KG1 (cell line): Measurements from ENCODE around the gene M1AP.

Experiments used
- DNase-seq: peaks from one replicate; lab custom pipeline; 2025; lab: John Stamatoyannopoulos, UW

Gene M1AP

DNA sequence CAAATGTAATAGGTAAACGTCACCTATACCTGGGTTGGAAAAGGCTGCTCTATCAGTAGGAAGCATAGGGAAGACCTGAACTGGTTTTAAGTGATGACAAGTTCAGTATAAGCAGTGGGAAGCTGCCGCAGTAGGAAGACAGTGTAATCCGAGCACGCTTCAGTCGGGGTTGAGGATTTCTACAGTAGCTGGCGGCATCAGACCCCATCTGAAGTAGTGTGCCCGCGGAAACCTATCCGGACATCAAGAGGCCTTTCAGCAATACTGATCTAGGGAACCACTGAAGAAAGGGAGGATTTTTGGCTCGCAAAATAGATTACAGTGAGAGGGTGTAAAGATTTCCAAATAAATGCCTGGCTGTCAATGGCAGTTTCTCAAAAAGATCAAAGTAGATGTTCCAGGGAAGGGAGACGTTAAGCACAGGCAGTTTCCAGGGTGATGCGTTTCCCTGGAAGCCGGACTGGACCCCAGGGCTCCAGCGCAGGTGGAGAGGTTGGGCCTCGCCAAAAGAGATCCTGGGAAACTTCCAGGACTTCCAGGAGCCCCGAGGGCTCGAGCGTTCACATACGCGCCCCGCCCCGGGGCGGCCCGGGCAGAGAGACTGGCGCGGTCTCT lies 99.7 kb downstream of the M1AP start:
- no peak for DNase-seq

DNA sequence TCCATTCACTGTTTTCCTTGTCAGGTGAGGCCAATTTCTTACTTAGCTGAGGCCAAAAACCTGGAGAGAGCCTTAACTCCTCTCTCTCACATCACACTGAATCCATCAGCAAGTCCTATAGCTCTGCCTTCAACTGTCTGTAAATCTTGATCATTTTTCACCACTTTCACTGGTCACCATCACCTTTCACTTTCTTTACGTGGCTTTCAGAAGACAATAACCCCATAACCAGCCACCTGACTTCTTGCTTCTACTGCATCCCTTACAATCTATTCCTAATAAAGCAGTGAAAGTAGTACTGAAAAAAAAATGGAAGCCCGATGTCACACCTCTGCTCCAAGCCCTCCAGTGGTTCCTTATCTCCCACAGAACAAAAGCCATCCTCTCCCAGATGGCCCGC lies 102.1 kb downstream of the M1AP start:
- DNase-seq = no peak

DNA sequence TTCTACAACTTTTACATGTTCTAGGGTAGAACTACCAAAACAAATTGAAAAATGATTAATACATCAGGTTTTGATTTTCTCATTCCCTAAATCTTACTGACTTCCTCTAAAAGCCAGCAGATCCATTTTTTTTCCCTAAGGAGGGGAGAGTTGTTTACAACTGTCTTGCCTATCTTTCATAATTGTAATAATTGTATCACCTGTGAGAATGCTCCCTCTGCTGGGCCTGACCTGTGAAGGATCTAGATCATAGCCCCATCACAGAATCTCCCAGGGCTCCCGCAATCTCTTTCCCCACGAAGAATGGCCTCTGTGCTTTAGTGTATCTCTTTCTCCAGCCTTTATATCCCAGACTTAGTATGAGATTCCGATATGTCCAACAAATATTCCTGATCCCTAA lies 103.5 kb downstream of the M1AP start:
- DNase-seq = no peak

DNA sequence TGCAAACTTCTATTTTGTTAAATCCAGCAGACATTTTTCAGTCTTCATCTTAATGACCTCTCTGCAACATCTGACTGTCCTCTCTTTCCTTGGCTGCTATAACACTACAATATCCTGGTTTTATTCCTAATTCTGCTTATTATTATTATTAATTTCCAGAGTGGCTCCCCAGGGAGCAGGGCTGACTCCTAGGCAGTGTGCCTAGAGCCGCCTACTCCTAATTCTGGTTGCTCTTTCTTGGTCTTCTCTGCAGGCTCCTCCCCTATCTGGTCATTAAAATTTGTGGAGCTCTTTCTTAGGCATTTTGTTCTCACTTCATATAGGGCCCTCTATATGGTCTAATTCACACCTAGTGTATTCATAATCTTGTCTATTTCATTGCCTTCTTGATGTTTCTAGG lies 105.2 kb downstream of the M1AP start:
- no peak for DNase-seq

DNA sequence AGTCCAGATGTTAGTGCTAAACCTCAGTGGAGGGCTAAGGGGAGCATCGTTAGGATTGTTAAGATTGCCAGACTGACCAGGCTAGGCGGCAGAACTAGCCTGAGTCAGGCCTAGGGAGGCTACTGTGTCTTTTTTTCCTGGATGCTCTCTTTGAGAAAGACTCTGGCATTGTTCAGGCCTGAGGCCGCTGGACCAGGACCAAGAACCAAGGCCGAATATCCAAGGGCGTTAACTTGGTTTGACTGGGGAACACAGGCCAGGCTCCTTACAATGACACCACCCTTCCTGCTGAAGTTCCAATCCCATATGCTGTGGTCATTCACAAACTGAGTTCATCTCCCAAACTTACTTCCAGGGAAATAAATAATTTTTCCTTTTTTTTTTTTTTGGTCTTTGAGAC lies 107.8 kb downstream of the M1AP start:
- DNase-seq = no peak

DNA sequence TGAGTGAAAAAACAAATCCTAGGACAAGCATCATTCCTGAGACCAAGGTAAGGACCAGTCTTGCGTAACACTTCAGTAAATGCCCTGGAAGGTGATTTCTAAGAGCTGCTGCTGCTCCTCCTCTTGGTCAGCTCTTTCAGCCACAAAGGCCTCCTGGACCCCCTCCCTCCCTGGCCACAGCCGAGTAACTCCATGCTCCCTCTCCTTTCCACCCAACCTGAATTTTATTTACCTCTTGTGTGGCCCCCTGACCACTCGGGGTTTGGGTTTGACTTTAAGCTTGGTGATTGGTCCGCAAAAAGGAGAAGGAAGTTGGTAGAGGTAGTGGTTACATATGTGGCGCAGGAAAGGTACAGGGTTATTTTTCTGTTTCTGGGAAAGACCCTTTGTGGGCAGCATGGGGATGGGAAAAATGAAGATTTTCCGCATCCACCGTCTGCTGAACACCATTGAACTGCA lies 109.2 kb downstream of the M1AP start:
- peak; percentile 71 for DNase-seq

DNA sequence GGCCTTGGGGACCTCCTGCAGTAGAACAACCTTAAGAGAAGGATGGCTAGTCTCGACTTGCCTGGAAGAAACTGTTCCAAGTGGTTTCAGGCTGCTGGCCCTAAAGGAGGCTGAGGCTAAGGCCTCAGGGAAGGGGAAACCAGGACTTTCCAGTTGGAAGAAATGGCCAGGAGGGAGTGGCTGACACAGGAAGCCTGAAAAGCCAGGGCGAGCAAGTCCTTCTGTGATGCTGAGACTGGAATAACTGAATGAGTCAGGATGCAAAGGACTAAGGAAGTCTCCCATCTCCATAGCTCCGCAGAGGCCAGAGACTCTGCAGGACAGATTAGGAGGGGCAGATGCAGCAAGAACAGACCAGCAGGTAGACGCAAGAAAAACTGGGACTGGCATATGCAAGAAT lies 111.0 kb downstream of the M1AP start:
- no peak for DNase-seq

DNA sequence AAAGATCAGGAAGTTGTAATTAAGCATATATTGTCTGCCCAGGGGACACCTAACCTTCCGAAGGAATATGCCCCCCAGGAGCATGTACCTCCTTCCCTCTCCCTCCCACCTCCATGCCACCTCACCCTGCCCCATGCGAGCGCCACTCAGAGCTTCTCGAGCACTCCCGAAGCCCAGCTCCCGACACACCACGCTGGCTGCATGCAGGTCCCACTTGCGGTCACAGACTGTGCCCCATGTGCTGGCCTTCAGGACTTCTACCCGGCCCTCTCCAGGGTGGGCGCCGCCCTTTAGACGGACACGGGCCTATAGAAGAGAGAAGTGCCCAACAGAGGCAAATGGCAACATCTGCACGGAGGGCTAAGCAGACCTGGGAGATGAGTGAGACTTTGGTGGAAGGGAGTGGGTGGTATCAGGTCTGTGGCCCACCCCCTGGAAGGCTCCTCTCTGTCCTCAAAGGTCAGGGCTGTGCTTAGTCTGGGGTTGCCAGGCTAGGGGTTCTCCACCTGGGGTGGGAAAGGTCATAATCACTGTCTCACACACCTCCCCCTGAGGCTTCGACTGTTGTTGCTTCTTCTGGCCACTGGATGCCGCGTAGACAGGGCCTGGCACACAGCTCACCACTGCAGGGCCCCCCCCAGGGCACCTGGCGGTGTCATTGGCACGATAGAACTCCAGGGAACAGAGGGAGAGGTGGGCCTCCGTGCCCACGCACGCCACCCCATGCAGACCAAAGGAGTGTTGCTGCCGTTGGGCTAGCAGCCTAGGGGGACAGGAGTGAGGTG lies 111.8 kb downstream of the M1AP start:
- DNase-seq = no peak

DNA sequence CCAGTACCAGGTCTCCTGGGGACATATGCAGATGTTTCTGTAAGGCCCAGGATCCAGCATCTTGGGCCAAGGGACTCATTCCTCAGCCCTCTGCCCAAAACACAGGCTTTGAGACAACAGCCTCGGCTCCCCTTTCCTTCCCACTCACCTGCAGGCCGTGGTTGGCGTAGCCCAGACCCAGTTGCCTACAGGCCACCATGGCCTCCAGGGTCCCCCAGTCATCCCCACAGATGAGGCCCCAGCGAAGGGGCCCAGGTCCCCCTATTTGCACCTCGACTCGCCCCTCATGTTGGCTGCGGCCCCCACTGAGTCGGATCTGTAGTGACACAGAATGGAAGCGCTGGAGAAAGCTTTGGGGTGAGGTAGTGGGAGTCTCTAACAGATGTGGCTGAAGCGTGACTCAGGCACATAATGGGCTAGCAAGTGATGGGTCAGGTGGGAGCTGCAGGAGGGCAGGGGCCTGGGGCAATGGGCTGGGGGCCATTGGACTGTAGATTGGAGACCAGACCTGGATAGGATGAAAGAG lies 112.6 kb downstream of the M1AP start:
- DNase-seq = no peak

DNA sequence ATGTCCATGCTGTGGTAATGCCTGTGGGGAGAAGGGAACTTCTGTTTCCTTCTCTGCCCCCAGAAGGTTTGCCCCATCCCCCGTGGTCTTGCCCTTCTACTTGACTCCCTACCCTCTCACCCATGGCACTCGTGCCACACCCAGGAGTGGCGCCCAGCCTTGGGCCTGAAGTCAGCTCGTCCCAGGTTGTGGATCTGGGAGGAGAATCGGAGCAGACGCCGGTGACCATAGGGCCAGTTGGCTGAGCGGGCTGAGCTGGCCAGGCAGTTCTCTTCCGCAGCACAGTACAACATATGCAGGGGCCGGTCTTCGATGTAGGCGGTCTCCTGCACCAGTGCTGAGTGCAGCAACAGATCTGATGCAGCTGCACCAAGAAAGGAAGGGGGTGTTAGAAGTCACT lies 113.7 kb downstream of the M1AP start:
- no peak for DNase-seq

DNA sequence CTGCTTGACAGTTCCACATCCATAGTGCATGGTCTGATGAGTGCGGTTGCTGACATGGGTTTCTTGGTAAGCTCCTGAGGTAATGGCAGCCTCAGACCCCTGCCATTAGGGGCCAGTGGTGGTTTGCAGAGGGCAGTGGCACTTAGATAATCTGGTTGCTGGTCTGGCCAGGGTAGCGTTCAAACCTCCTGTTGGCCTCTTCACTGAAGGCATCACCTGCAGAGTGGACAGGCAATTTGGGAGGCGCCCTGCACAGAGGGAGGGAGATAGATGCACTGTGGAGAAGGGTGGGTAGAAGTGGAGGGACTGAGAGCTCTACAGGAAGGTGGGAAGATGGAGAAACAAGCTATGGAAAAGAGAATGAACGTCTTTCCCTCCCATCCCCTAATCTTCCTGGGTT lies 114.7 kb downstream of the M1AP start:
- no peak for DNase-seq

DNA sequence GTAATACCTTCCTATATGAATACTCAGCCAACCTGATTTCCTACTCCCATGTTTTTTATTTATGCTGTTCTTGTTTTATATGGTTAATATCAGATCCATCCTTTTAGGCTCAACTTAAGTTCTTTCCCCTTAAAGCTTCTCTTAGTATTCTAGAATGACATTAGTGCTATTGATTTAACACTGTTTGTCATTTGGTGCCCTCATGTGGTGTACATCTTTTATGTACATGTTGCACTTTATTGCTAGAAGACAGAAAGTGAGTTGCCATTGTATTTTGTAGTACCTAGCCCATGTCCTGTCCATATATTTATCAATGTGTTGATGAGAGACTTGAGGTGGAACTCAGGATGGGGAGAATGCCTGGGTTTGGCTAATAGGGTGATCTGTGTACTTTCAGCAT lies 115.9 kb downstream of the M1AP start:
- no peak for DNase-seq

DNA sequence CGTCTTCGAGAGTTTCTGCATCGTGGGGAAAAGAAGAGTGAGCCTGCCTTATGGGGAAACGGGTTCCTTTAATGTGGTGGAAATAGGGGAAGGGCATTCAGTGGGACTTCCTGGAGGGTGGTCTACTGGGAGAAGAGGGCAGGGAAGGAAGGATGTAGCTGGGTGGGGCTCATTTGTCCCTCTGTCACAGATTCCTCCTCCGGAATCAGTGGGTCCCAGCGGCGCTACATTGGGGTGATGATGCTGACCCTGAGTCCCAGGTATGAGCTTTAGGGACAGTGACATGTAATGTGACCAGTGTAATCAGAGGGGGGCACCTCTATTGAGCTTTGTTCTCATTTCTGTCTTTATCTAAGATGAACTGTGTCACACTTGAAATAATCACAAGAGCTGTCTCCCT lies 116.5 kb downstream of the M1AP start:
- no peak for DNase-seq

DNA sequence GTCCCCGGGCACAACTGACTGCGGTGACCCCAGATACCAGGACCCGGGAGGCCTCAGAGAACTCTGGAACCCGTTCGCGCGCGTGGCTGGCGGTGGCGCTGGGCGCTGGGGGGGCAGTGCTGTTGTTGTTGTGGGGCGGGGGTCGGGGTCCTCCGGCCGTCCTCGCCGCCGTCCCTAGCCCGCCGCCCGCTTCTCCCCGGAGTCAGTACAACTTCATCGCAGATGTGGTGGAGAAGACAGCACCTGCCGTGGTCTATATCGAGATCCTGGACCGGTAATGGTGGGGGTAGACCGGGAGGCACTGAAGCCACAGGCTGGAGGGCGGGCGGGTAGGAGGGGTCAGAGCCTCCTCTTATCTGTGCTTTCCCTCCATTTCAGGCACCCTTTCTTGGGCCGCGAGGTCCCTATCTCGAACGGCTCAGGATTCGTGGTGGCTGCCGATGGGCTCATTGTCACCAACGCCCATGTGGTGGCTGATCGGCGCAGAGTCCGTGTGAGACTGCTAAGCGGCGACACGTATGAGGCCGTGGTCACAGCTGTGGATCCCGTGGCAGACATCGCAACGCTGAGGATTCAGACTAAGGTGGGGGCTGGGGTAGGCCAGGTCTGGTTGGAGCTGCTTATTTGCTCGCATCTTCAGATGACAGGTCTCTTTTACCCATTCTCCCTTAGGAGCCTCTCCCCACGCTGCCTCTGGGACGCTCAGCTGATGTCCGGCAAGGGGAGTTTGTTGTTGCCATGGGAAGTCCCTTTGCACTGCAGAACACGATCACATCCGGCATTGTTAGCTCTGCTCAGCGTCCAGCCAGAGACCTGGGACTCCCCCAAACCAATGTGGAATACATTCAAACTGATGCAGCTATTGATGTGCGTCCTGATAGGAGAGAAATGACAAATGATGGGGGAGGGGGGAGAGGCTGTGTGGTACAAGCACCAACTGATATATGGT lies 117.6 kb downstream of the M1AP start:
- DNase-seq = no peak

DNA sequence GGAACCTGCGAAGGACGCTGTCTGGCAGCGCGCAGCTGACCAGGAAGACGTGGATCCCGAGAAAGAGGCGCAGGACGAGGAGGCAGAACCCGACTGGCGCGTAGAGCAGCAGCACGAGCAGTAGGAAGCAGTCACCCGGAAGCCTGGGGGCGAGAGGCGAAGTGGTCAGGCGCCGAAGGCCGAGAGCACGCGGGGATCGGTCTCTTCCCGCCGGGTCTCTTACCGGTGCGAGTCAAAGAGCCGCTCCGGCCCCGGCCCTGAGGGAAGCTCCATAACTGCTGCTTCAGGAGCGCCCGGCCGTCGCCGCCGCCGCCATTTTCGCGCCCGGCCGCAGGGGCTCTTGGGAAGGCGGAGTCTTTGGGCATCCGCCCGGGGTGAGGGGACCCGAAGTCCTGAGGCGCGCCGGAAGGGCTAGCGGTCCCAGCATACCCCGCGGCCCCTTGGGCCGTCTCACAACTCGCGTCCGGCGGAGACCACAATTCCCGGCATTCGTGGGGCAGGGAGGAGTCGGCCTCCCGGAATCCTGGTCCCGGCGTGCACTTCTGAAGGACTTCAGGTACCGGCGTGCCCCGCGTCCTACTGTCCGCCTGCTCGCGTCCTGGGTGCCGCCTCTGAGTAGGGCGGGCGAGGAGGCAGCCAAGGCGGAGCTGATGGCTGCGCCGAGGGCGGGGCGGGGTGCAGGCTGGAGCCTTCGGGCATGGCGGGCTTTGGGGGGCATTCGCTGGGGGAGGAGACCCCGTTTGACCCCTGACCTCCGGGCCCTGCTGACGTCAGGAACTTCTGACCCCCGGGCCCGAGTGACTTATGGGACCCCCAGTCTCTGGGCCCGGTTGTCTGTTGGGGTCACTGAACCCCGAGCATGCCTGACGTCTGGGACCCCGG lies 118.5 kb downstream of the M1AP start, which contains the start of the genes AUP1 and HTRA2:
Gene AUP1, minus strand, starts transcription at position 350 of the 882 bp plus-strand sequence. Its CDS starts 77 bp downstream, at position 273.
Gene HTRA2, plus strand, starts transcription at position 577 of the 882 bp plus-strand sequence. Its CDS starts 74 bp downstream, at position 651.
- peak; percentile 94 for DNase-seq

DNA sequence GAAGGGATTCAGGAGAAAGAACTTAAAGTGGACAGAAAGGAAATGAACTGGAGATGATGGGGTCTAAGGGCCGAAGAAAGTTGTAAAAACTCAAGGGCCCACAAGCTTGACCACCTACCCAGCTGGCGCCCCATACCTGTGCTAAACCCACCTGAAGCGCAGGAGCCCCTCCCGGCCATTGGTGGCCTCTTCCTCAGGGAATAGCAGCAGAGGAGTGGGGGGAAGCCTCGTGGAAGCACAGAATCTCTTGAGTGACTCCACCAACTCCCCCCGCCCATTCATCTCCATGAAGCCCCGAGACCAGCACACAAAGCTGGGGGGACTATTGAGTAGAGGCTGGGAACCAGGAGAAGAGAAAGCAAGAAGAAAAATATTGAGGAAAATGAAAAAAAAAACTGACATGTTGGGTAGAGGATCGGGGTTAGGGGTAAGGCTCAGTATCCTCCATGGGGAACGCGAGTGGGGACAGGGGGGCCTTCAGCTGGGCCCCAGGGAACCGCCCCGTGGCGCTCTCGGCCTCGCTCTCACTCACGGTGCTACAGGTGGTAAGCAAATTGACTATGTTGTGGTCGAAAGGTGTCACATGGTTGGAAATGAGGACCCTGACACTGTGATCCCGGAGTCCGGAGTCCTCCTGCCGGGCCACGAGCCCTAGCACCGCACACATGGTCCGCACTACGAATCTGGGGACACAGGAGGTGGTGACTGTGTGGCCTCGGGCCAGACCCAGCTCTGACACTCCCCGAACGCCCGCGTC lies 119.4 kb downstream of the M1AP start:
- DNase-seq = no peak

DNA sequence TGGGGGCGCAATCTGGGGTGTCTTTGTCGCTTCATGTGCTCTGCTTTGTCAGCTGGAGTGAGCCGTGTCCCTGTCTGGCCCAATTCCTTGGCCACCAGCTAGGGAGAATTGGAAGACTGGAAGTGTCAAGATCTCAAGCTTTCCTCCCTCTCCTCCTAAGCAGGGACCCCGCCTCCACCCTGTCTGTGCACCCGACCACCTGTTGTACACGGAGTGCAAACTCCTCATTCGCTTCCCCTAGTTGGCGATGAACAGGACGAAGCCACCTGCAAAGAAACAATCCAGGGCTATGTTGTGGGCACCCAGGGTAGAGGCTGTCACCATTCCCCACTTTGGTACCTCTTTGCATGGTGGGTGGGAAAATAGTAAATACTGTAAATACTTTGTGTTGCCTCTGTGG lies 120.4 kb downstream of the M1AP start:
- DNase-seq = no peak

DNA sequence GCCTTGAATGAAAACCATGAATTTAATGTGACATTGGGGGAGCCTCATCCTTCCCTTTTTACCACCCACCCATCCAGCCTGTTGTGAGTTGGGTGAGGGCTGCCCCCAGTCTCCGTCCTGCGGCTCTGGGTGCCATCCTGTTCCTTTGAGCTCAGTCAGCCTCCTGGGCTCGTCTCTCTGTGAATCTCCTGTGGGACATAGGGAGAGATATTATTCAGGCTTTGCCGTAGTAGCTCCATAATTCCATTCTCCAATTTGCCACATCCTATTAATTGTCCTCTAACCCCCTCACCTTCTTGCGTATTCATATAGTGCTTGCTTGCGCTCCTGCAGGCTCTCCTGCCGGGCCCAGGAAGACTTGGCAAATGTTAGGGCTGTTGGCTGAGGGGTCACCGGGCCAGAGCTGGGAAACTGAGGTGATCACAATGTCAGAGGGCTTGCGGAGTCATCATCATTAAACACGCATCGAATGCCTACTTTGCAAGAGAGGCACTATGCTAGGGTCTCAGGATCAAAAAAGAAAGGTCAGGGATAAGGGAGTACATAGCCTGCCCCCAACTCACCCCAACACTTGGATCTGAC lies 121.4 kb downstream of the M1AP start:
- DNase-seq = no peak

DNA sequence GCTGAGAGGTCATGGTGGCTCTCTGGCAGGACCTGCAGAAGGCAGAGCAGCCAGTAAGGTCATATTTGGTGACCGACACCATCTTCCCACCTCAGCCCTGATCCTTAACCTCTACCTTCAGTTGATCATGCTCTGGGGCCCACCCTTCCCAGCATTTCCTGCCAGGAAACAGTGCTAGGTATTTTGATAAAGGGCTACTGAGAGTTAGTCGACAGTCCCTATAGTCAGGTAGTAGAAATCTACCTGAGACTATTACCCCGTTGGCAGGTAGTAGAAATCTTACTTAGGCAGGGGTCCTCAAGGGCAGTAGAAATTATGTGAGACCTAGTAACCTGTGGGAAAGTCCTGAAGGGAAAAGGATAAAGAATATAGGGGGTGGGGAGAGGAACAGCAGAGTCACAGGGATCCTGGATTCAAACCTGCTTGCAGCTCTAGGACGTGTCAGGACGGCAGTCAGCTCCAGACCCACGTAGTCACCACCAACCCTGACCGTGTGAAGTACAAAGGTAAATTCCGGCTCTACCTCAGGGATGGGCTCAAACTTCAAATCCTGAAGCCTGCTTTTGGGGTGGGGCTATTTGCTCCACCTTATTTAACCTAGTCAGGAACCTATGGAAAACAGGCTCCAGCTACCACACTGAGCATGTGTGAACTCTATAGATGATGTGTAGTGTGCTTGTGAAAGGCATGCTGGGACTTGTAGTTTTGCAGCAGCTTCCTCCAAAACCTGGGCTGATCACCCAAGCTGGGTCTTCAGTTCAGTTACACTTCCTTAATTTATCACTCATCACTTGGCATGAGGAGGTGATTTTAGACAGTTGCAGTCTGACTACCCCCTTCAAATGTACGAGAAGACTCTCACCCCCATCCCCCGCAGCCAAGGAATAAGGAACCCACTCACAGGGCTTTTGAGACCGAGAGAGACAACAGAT lies 122.1 kb downstream of the M1AP start, which contains the start of gene DQX1:
Gene DQX1, minus strand, starts transcription at position 515 of the 932 bp plus-strand sequence. Its CDS starts 502 bp downstream, at position 13.
- no peak for DNase-seq
